ENCODE data around the gene PNLIPRP2.

PNLIPRP2 gene

GRCh38 chr10:116593139-116593740 is 27.5 kb upstream of the PNLIPRP2 start:
- DNase-seq (ENCODE audit: insufficient read length, low spot score) (no peak), FAIRE-seq (no peak)
- no peak for TF ChIP-seq CTCF (IDR thresholded peaks at IDR 0.05; ENCODE audit: insufficient read depth, missing control alignments)

- no peak for TF ChIP-seq CTCF (IDR thresholded peaks at IDR 0.05; ENCODE audit: insufficient read depth, missing control alignments)
- FAIRE-seq (no peak), DNase-seq (ENCODE audit: insufficient read length, low spot score) (no peak)
Measured at GRCh38 chr10:116594525-116595035, 26.2 kb upstream of the PNLIPRP2 start.

- FAIRE-seq (no peak), DNase-seq (ENCODE audit: insufficient read length, low spot score) (no peak)
- no peak for TF ChIP-seq CTCF (IDR thresholded peaks at IDR 0.05; ENCODE audit: insufficient read depth, missing control alignments)
Measured at GRCh38 chr10:116596062-116596461, 24.7 kb upstream of the PNLIPRP2 start.

- no peak for TF ChIP-seq CTCF (IDR thresholded peaks at IDR 0.05; ENCODE audit: insufficient read depth, missing control alignments)
- FAIRE-seq (no peak), DNase-seq (ENCODE audit: insufficient read length, low spot score) (no peak)
Measured at GRCh38 chr10:116597543-116597942, 23.2 kb upstream of the PNLIPRP2 start.

GRCh38 chr10:116598329-116598728 is 22.4 kb upstream of the PNLIPRP2 start:
- DNase-seq (ENCODE audit: insufficient read length, low spot score) = no peak
- FAIRE-seq = no peak
- no peak for TF ChIP-seq CTCF (IDR thresholded peaks at IDR 0.05; ENCODE audit: insufficient read depth, missing control alignments)

- FAIRE-seq (no peak), DNase-seq (ENCODE audit: insufficient read length, low spot score) (no peak)
- TF ChIP-seq CTCF (IDR thresholded peaks at IDR 0.05; ENCODE audit: insufficient read depth, missing control alignments) = no peak
Measured at GRCh38 chr10:116599991-116600390, 20.8 kb upstream of the PNLIPRP2 start.

GRCh38 chr10:116602648-116603400 is 17.9 kb upstream of the PNLIPRP2 start:
- no peak for FAIRE-seq
- TF ChIP-seq CTCF (IDR thresholded peaks at IDR 0.05; ENCODE audit: insufficient read depth, missing control alignments) = no peak
- DNase-seq (ENCODE audit: insufficient read length, low spot score) = no peak

Data from D721Med (cell line).